Inflammatory macrophage treated with lipopolysaccharide for 4 hours (primary cell): ENCODE measurements around the gene LGALS7B.
"Not testable (repeated sequence)": the region's sequence is repeated elsewhere in the genome, so short reads cannot be mapped to it uniquely, and the experiment has no call there.

Experiments used
- DNase-seq: peaks from one replicate; pipeline ENCODE4 v3.0.0-alpha.2; 2020

Gene LGALS7B

GRCh38 chr19:38770228-38770948 is 18.6 kb upstream of the LGALS7B start:
- DNase-seq = not testable (repeated sequence)

GRCh38 chr19:38770949-38771275 is 18.1 kb upstream of the LGALS7B start:
- DNase-seq = not testable (repeated sequence)

GRCh38 chr19:38771569-38771968 is 17.4 kb upstream of the LGALS7B start:
- DNase-seq = not testable (repeated sequence)

GRCh38 chr19:38773469-38774177 is 15.4 kb upstream of the LGALS7B start, which contains the start of gene LGALS7:
Gene LGALS7 (minus strand): TSS chr19:38773517. CDS start chr19:38773492, 25 bp downstream.
- DNase-seq = no peak

GRCh38 chr19:38774181-38774950 is 14.6 kb upstream of the LGALS7B start:
- DNase-seq = no peak

- DNase-seq = no peak
Observed at GRCh38 chr19:38778733-38779132, 10.3 kb upstream of the LGALS7B start.

- DNase-seq = no peak
Observed at GRCh38 chr19:38780443-38780842, 8.6 kb upstream of the LGALS7B start.

- DNase-seq = no peak
Observed at GRCh38 chr19:38781058-38781457, 7.9 kb upstream of the LGALS7B start.

- not testable (repeated sequence) for DNase-seq
Observed at GRCh38 chr19:38782212-38782611, 6.8 kb upstream of the LGALS7B start.

- no peak for DNase-seq
Observed at GRCh38 chr19:38784224-38784623, 4.8 kb upstream of the LGALS7B start.

GRCh38 chr19:38785187-38785699 is 3.8 kb upstream of the LGALS7B start:
- no peak for DNase-seq

- DNase-seq = not testable (repeated sequence)
Observed at GRCh38 chr19:38786061-38786460, 2.9 kb upstream of the LGALS7B start.

- no peak for DNase-seq
Observed at GRCh38 chr19:38786572-38787265, 2.3 kb upstream of the LGALS7B start.

GRCh38 chr19:38790507-38791403 is 1.8 kb downstream of the LGALS7B start:
- DNase-seq = not testable (repeated sequence)

- DNase-seq = not testable (repeated sequence)
Observed at GRCh38 chr19:38791451-38792064, 2.6 kb downstream of the LGALS7B start.

- DNase-seq = no peak
Observed at GRCh38 chr19:38792250-38793111, 3.5 kb downstream of the LGALS7B start.

GRCh38 chr19:38793177-38793576 is 4.2 kb downstream of the LGALS7B start:
- no peak for DNase-seq

GRCh38 chr19:38793671-38794070 is 4.7 kb downstream of the LGALS7B start:
- no peak for DNase-seq

- no peak for DNase-seq
Observed at GRCh38 chr19:38795549-38795948, 6.5 kb downstream of the LGALS7B start.

GRCh38 chr19:38796154-38796553 is 7.2 kb downstream of the LGALS7B start:
- no peak for DNase-seq
